Activated CD8-positive, alpha-beta memory T cell treated with anti-CD3 and anti-CD28 coated beads for 1 hour (primary cell): Measurements from ENCODE around the gene ITGAL.
"Not testable (repeated sequence)": the region's sequence is repeated elsewhere in the genome, so short reads cannot be mapped to it uniquely, and the experiment has no call there.

ENCODE experiments used
- DNase-seq, 2 donors: peaks; one replicate each; pipeline ENCODE4 v3.0.0-alpha.2; 2020; ENCODE audit warnings: low read depth in 1 of 2; ENCODE audit errors: extremely low read depth in 1 of 2

ITGAL gene

GRCh38 chr16:30491744-30492308 is 19.3 kb downstream of the ITGAL start:
- no peak for DNase-seq

- DNase-seq, result no peak
These were observed 21.5 kb downstream of the ITGAL start for GRCh38 chr16:30493941-30494488.

- no peak for DNase-seq
These were observed 22.2 kb downstream of the ITGAL start for GRCh38 chr16:30494709-30495108.

GRCh38 chr16:30499284-30499683 is 26.7 kb downstream of the ITGAL start:
- no peak for DNase-seq

GRCh38 chr16:30503403-30504296 is 31.1 kb downstream of the ITGAL start:
- no peak for DNase-seq

- no peak for DNase-seq
These were observed 36.7 kb downstream of the ITGAL start for GRCh38 chr16:30509081-30509765.

GRCh38 chr16:30510376-30510938 is 37.9 kb downstream of the ITGAL start:
- DNase-seq, result no peak

- DNase-seq, result no peak
These were observed 39.0 kb downstream of the ITGAL start for GRCh38 chr16:30511509-30511908.

GRCh38 chr16:30515275-30515674 is 42.7 kb downstream of the ITGAL start:
- DNase-seq, result no peak

GRCh38 chr16:30518552-30518951 is 46.0 kb downstream of the ITGAL start:
- no peak for DNase-seq

GRCh38 chr16:30519120-30520049 is 46.8 kb downstream of the ITGAL start:
- DNase-seq, result no peak

GRCh38 chr16:30521476-30521872 is 48.9 kb downstream of the ITGAL start:
- DNase-seq, result no peak

GRCh38 chr16:30521873-30522641 is 49.5 kb downstream of the ITGAL start:
- no peak for DNase-seq

- DNase-seq, result not testable (repeated sequence)
These were observed 50.3 kb downstream of the ITGAL start for GRCh38 chr16:30522702-30523463.

GRCh38 chr16:30523768-30524574 is 51.4 kb downstream of the ITGAL start:
- no peak for DNase-seq

GRCh38 chr16:30524575-30525568 is 52.3 kb downstream of the ITGAL start:
- no peak for DNase-seq

- no peak for DNase-seq
These were observed 53.2 kb downstream of the ITGAL start for GRCh38 chr16:30525844-30526136.
